H1 (cell line): ENCODE results near the gene CIPC. TPM values are rescaled to one million over a fixed set of nuclear protein-coding genes. Genes with fewer than 3 reads are reported as not detected.

Experiments
- CTCF ChIA-PET: fragments of 300-600 bp; sonication (Branson Sonifier 250); formaldehyde crosslinking; loops from one replicate; lab custom pipeline; 2021; ENCODE audit not compliant: partially characterized antibody; lab: Charles Lee
- POLR2A ChIA-PET: fragments of 300-600 bp; sonication (Branson Sonifier 250); formaldehyde crosslinking; loops from one replicate; lab custom pipeline; 2021; ENCODE audit warnings: inconsistent platforms; ENCODE audit not compliant: partially characterized antibody; lab: Charles Lee
- DNase-seq, 2 experiments: peaks; one replicate each; pipeline versions ENCODE4 v3.0.0 to v3.0.0-alpha.2; 2010 to 2022; ENCODE audit warnings: low spot score in 2 of 2, low read depth in 1 of 2, mixed read lengths in 1 of 2
- FAIRE-seq: peaks from 2 replicates; lab custom pipeline; 2011; peaks lifted over from hg19 to GRCh38; lab: Jason Lieb, UNC
- H2AFZ ChIP-seq: 2 replicates; pipeline ENCODE4 v1.8.1; 2012; ENCODE audit warnings: low read length, inconsistent platforms
- H2AK5ac ChIP-seq: 2 replicates; pipeline ENCODE4 v1.6.1; 2013; ENCODE audit warnings: low read depth, low read length
- H2BK120ac ChIP-seq: replicated peaks from 2 replicates; pipeline ENCODE3; 2013; ENCODE audit warnings: low read depth, low read length, inconsistent platforms
- H2BK12ac ChIP-seq: 2 replicates; pipeline ENCODE4 v1.6.1; 2013; ENCODE audit warnings: low read depth, low read length
- H2BK15ac ChIP-seq: 2 replicates; pipeline ENCODE4 v1.6.1; 2013; ENCODE audit warnings: low read length
- H2BK20ac ChIP-seq: 2 replicates; pipeline ENCODE4 v1.6.1; 2013; ENCODE audit warnings: low read length
- H2BK5ac ChIP-seq: 2 replicates; pipeline ENCODE4 v1.6.1; 2013; ENCODE audit warnings: low read depth, low read length
- H3K14ac ChIP-seq: 2 replicates; pipeline ENCODE4 v1.6.1; 2013; ENCODE audit warnings: inconsistent platforms; ENCODE audit not compliant: insufficient read length
- H3K18ac ChIP-seq: 2 replicates; pipeline ENCODE4 v1.6.1; 2013; ENCODE audit warnings: low read length; ENCODE audit errors: extremely low read depth
- H3K23ac ChIP-seq: 2 replicates; pipeline ENCODE4 v1.6.1; 2013; ENCODE audit warnings: inconsistent platforms; ENCODE audit not compliant: insufficient read length
- H3K23me2 ChIP-seq: 2 replicates; pipeline ENCODE4 v1.6.1; 2013; ENCODE audit warnings: low read depth, low read length
- H3K27ac ChIP-seq: 2 replicates; pipeline ENCODE4 v1.6.1; 2011; ENCODE audit warnings: low read depth, low read length, inconsistent platforms
- H3K27me3 ChIP-seq, 4 experiments: replicated peaks in 1 of 4; 1 replicate in 1 of 4; 2 replicates in 3 of 4; pipeline versions ENCODE4 v1.6.1 to v1.8.1; 2011 to 2013; ENCODE audit warnings: low read length in 3 of 4, mild to moderate bottlenecking in 3 of 4, inconsistent platforms in 2 of 4, mixed read lengths in 2 of 4, moderate library complexity in 1 of 4; ENCODE audit not compliant: control insufficient read depth in 3 of 4, insufficient read depth in 3 of 4; ENCODE audit errors: extremely low read depth in 1 of 4
- H3K36me3 ChIP-seq, 4 experiments: 2 replicates each; pipeline versions ENCODE4 v1.6.1 to v1.8.1; 2011 to 2013; ENCODE audit warnings: mild to moderate bottlenecking in 4 of 4, low read length in 3 of 4, moderate library complexity in 2 of 4, control low read depth in 1 of 4, inconsistent platforms in 1 of 4; ENCODE audit not compliant: insufficient read depth in 4 of 4, control insufficient read depth in 2 of 4
- H3K4ac ChIP-seq: replicated peaks from 2 replicates; pipeline ENCODE3; 2013; ENCODE audit warnings: low read length, low read depth, mixed read lengths, inconsistent platforms; ENCODE audit not compliant: insufficient read length
- H3K4me1 ChIP-seq, 4 experiments: replicated peaks in 1 of 4; 1 replicate in 1 of 4; 2 replicates in 3 of 4; pipeline versions ENCODE4 v1.6.1 to v1.8.1; 2011 to 2013; ENCODE audit warnings: low read length in 3 of 4, inconsistent platforms in 2 of 4, mixed read lengths in 1 of 4; ENCODE audit not compliant: insufficient read depth in 4 of 4, control insufficient read depth in 3 of 4
- H3K4me2 ChIP-seq, 2 experiments: 2 replicates each; pipeline versions ENCODE4 v1.6.1 to v1.8.1; 2011 to 2013; ENCODE audit warnings: low read depth in 2 of 2, low read length in 2 of 2, control low read depth in 1 of 2, inconsistent platforms in 1 of 2, mild to moderate bottlenecking in 1 of 2; ENCODE audit not compliant: insufficient read depth in 1 of 2
- H3K4me3 ChIP-seq, 4 experiments: fragments of 200-600, 300-600 bp in 1 of 4; sonication (generic), shearing (Covaris generic), sonication (Bioruptor Twin) in 1 of 4; 2 replicates each; pipeline versions ENCODE4 v1.5.1 to v1.8.1; 2011 to 2016; ENCODE audit warnings: low read length in 4 of 4, low read depth in 3 of 4, control low read depth in 2 of 4, inconsistent platforms in 2 of 4, mild to moderate bottlenecking in 2 of 4, mixed read lengths in 1 of 4, moderate library complexity in 1 of 4; ENCODE audit not compliant: insufficient read depth in 2 of 4; ENCODE audit errors: extremely low read depth in 1 of 4
- H3K56ac ChIP-seq: replicated peaks from 2 replicates; pipeline ENCODE3; 2013; ENCODE audit warnings: low read depth, mild to moderate bottlenecking, mixed read lengths, low read length, inconsistent platforms; ENCODE audit not compliant: insufficient read length
- H3K79me1 ChIP-seq: 2 replicates; pipeline ENCODE4 v1.6.1; 2013; ENCODE audit warnings: low read depth, low read length, control low read depth
- H3K79me2 ChIP-seq, 2 experiments: 2 replicates each; pipeline versions ENCODE4 v1.6.1 to v1.8.1; 2012 to 2013; ENCODE audit warnings: low read length in 2 of 2, mild to moderate bottlenecking in 2 of 2, inconsistent platforms in 1 of 2; ENCODE audit not compliant: insufficient read depth in 2 of 2, control insufficient read depth in 1 of 2
- H3K9ac ChIP-seq, 4 experiments: replicated peaks in 1 of 4; 1 replicate in 1 of 4; 2 replicates in 3 of 4; pipeline versions ENCODE4 v1.6.1 to v1.8.1; 2011 to 2013; ENCODE audit warnings: low read depth in 3 of 4, low read length in 3 of 4, control low read depth in 2 of 4, mild to moderate bottlenecking in 2 of 4, moderate library complexity in 2 of 4, inconsistent platforms in 1 of 4; ENCODE audit errors: extremely low read depth in 1 of 4
- H3K9me3 ChIP-seq, 2 experiments: 2 replicates each; pipeline versions ENCODE4 v1.6.1 to v1.8.1; 2012 to 2013; ENCODE audit warnings: mild to moderate bottlenecking in 2 of 2, moderate library complexity in 2 of 2, control low read depth in 1 of 2, inconsistent platforms in 1 of 2, low read depth in 1 of 2, low read length in 1 of 2, mixed read lengths in 1 of 2; ENCODE audit not compliant: insufficient read depth in 2 of 2
- H4K20me1 ChIP-seq, 2 experiments: replicated peaks in 1 of 2; 2 replicates each; pipeline versions ENCODE3 to v1.8.1; 2011 to 2013; ENCODE audit warnings: inconsistent platforms in 2 of 2, low read length in 2 of 2, mild to moderate bottlenecking in 1 of 2; ENCODE audit not compliant: insufficient read depth in 2 of 2, control insufficient read depth in 1 of 2
- H4K5ac ChIP-seq: 2 replicates; pipeline ENCODE4 v1.6.1; 2013; ENCODE audit warnings: low read length, low read depth, mixed read lengths, inconsistent platforms; ENCODE audit not compliant: insufficient read length
- H4K8ac ChIP-seq: 2 replicates; pipeline ENCODE4 v1.8.0; 2013; ENCODE audit warnings: mild to moderate bottlenecking, moderate library complexity, low read length, inconsistent platforms; ENCODE audit not compliant: insufficient read depth; ENCODE audit errors: extremely low read depth
- H4K91ac ChIP-seq: replicated peaks from 2 replicates; pipeline ENCODE3; 2013; ENCODE audit warnings: low read length, mixed read lengths, inconsistent platforms; ENCODE audit not compliant: insufficient read length
- ASH2L ChIP-seq: fragments of 200-600, 300-600 bp; sonication (generic); IDR thresholded peaks from one replicate; pipeline ENCODE4 v1.7.1; 2017; ENCODE audit warnings: low read length
- ATF2 ChIP-seq: IDR thresholded peaks from 2 replicates; pipeline ENCODE4 v1.6.1; 2012; ENCODE audit warnings: low read length, inconsistent platforms
- CBX5 ChIP-seq: fragments of 300-800, 300-1000 bp; sonication (generic); IDR thresholded peaks from 2 replicates; pipeline ENCODE4 v1.7.1; 2016; ENCODE audit warnings: antibody characterized with exemption, low read length, low read depth
- CEBPB ChIP-seq: IDR thresholded peaks from 2 replicates; pipeline ENCODE4 v1.6.1; 2012; ENCODE audit warnings: low read depth, low read length
- CREB1 ChIP-seq: IDR thresholded peaks from 2 replicates; pipeline ENCODE4 v1.6.1; 2012; ENCODE audit warnings: inconsistent platforms
- EZH2 ChIP-seq: fragments of 200-600 bp; sonication (generic); IDR thresholded peaks from 2 replicates; pipeline ENCODE4 v1.7.1; 2012; ENCODE audit warnings: low read depth, mild to moderate bottlenecking, moderate library complexity, low read length, inconsistent platforms; ENCODE audit not compliant: severe bottlenecking
- JUND ChIP-seq: IDR thresholded peaks from 2 replicates; pipeline ENCODE4 v1.6.1; 2011; ENCODE audit warnings: mild to moderate bottlenecking, improper control_type of control experiment, low read length
- MAX ChIP-seq: IDR thresholded peaks from 2 replicates; pipeline ENCODE4 v1.6.1; 2012; ENCODE audit warnings: inconsistent platforms
- NRF1 ChIP-seq: IDR thresholded peaks from 2 replicates; pipeline ENCODE4 v1.6.1; 2011; ENCODE audit warnings: mild to moderate bottlenecking, low read depth, low read length, improper control_type of control experiment
- PHF8 ChIP-seq: fragments of 200-600 bp; sonication (generic); conservative IDR thresholded peaks from 2 replicates; pipeline ENCODE4 v1.7.1; 2012; ENCODE audit warnings: low read depth, mild to moderate bottlenecking, inconsistent platforms, low read length, moderate library complexity
- SAP30 ChIP-seq: fragments of 300-600 bp; sonication (generic); IDR thresholded peaks from 2 replicates; pipeline ENCODE4 v1.7.1; 2012; ENCODE audit warnings: low read length, moderate library complexity, mild to moderate bottlenecking, inconsistent platforms; ENCODE audit not compliant: insufficient read depth, insufficient replicate concordance
- TEAD4 ChIP-seq: IDR thresholded peaks from 2 replicates; pipeline ENCODE4 v1.6.1; 2012; ENCODE audit warnings: low read depth, low read length, inconsistent platforms, mixed read lengths
- WGBS, 2 experiments: shearing (Covaris generic) in 1 of 2; methylation state at CpG; one replicate each; pipeline versions ENCODE4 v1.1.6 to v1.1.7; 2013 to 2015; ENCODE audit warnings: low lambda C conversion rate in 2 of 2, mixed read lengths in 2 of 2, inconsistent platforms in 1 of 2, low coverage in 1 of 2, missing lambda C conversion rate in 1 of 2; ENCODE audit not compliant: insufficient replicate concordance in 2 of 2, insufficient coverage in 1 of 2, insufficient read length in 1 of 2; ENCODE audit errors: extremely low coverage in 1 of 2, missing lambda C conversion rate in 1 of 2; 5-methylcytosine and 5-hydroxymethylcytosine counted together
- polyA plus RNA-seq, 7 experiments: library from polyadenylated mRNA; depleted of rRNA in 3 of 7; stranded (reverse) in 5 of 7; unstranded in 2 of 7; fragments of >200 nt in 5 of 7; fragments of 200-250 nt in 2 of 7; gene quantifications; 1 replicate in 5 of 7; 2 replicates in 1 of 7; 4 replicates in 1 of 7; pipeline versions ENCODE4 v1.2.1 to v1.2.3, GENCODE V29; 2011 to 2013; ENCODE audit warnings: missing spikeins in 2 of 7, mixed read lengths in 2 of 7
- total RNA-seq: library from RNA; stranded (reverse); fragmentation: NEBNext Ultra II Directional; extraction: Animal tissue kit (Norgen Biotek cat#: 25700); gene quantifications from 2 replicates; pipeline ENCODE4 v1.2.1, GENCODE V29; 2021

Gene CIPC
- total and polyA plus RNA-seq, 2 of the 8 experiments (the other 6 are each of a cell fraction or from before 2014, with no cell fraction given) = 13.9 to 32.7 TPM

GRCh38 chr14:77131206-77131605, 33.1 kb downstream of the CIPC start:
- POLR2A ChIA-PET = interaction anchor here (0.6 to 1.0 kb wide), 2 partner anchors 15 to 72 kb away, joined by 3 to 4 read pairs; no protein-coding TSS in a partner anchor
- H4K5ac ChIP-seq = no peak overlapping the region
- TF ChIP-seq CEBPB = no peak
- no peak for TF ChIP-seq CREB1
- TF ChIP-seq SAP30 = no peak
- no peak for TF ChIP-seq MAX
- TF ChIP-seq ATF2 = no peak
- TF ChIP-seq NRF1 = no peak
- no peak for TF ChIP-seq TEAD4
- TF ChIP-seq CBX5 = no peak
- no peak for TF ChIP-seq EZH2
- TF ChIP-seq ASH2L = no peak
- TF ChIP-seq JUND = no peak
- TF ChIP-seq PHF8 = no peak

More at GRCh38 chr14:77131206-77131605, 33.1 kb downstream of the CIPC start:
- Histone ChIP-seq H3K18ac (no peak overlapping the region), H3K4ac (no peak overlapping the region), H3K79me2 (no peaks in the 10 kb centered on the region), H3K9me3 (no peaks in the 10 kb centered on the region), H3K4me1 (0 out of 7 replicates have a peak, but pooled peaks cover 0 to 4% (median 1%) of the 10 kb centered on the region in 4 experiments), H3K36me3 (peaks cover 0 to 8% (median 3%) of the 10 kb centered on the region in 4 experiments; a peak in 6 of 8 replicates), H3K23me2 (no peaks in the 10 kb centered on the region; the same call in 1 of the 2 replicates), H4K8ac (no peak overlapping the region), H3K23ac (no peak overlapping the region), H3K27me3 (no peaks in the 10 kb centered on the region), H4K20me1 (peaks cover 4 to 21% of the 10 kb centered on the region in 2 experiments), H3K79me1 (peaks cover 4% of the 10 kb centered on the region; the same call in 1 of the 2 replicates), H2AFZ (no peak overlapping the region), H2BK15ac (no peak overlapping the region), H2AK5ac (no peak overlapping the region), H3K4me3 (no peak overlapping the region), H4K91ac (no peak overlapping the region), H3K27ac (no peak overlapping the region), H2BK5ac (no peak overlapping the region), H2BK12ac (no peak overlapping the region), H2BK120ac (no peak overlapping the region), H3K56ac (no peak overlapping the region), H2BK20ac (no peak overlapping the region), H3K4me2 (no peak overlapping the region), H3K9ac (no peak overlapping the region), H3K14ac (no peak overlapping the region)
- no peak for FAIRE-seq
- no peak for DNase-seq
- CTCF ChIA-PET = interaction anchor here (0.7 to 56.8 kb wide), 8 partner anchors 2 to 257 kb away, joined by 3 to 1490 read pairs (median 5); partner anchors contain the start of genes CIPC and ZDHHC22
- 93% methylated on average over 2 of the region's 2 CpGs; no CpG with 5 or more reads in 1 of the 2 experiments for WGBS, 2 experiments
